H9 (cell line): ENCODE measurements around the gene TMEM185B. TPM values are rescaled to one million over a fixed set of nuclear protein-coding genes. Genes with fewer than 3 reads are reported as not detected.

Experiments
- DNase-seq: peaks from one replicate; pipeline ENCODE4 v3.0.0-alpha.2; 2017
- H2AFZ ChIP-seq: one replicate; pipeline ENCODE4 v1.6.1; 2013; ENCODE audit warnings: mild to moderate bottlenecking, low read length, control low read depth, moderate library complexity
- H2AK5ac ChIP-seq: 2 replicates; pipeline ENCODE4 v1.6.1; 2013; ENCODE audit warnings: low read length, control low read depth, mixed read lengths; ENCODE audit not compliant: insufficient read length
- H2BK120ac ChIP-seq: one replicate; pipeline ENCODE4 v1.6.1; 2013; ENCODE audit warnings: low read depth, mild to moderate bottlenecking, low read length, control low read depth, inconsistent platforms; ENCODE audit not compliant: poor library complexity, severe bottlenecking
- H2BK12ac ChIP-seq: 2 replicates; pipeline ENCODE4 v1.6.1; 2013; ENCODE audit warnings: low read length, control low read depth, mixed read lengths, low read depth; ENCODE audit not compliant: insufficient read length
- H2BK15ac ChIP-seq: 2 replicates; pipeline ENCODE4 v1.6.1; 2013; ENCODE audit warnings: low read depth, low read length, control low read depth
- H2BK20ac ChIP-seq: one replicate; pipeline ENCODE4 v1.6.1; 2013; ENCODE audit warnings: low read depth, mild to moderate bottlenecking, low read length, control low read depth, inconsistent platforms; ENCODE audit not compliant: poor library complexity, severe bottlenecking
- H2BK5ac ChIP-seq: 2 replicates; pipeline ENCODE4 v1.6.1; 2013; ENCODE audit warnings: low read length, control low read depth, mixed read lengths; ENCODE audit not compliant: insufficient read length
- H3K14ac ChIP-seq: 2 replicates; pipeline ENCODE4 v1.6.1; 2013; ENCODE audit warnings: low read length, control low read depth; ENCODE audit not compliant: insufficient read depth
- H3K18ac ChIP-seq: 2 replicates; pipeline ENCODE4 v1.6.1; 2013; ENCODE audit warnings: low read depth, mild to moderate bottlenecking, mixed read lengths, low read length, control low read depth; ENCODE audit not compliant: insufficient read length
- H3K23ac ChIP-seq: 2 replicates; pipeline ENCODE4 v1.6.1; 2013; ENCODE audit warnings: low read length, control low read depth, mixed read lengths, low read depth; ENCODE audit not compliant: insufficient read length
- H3K23me2 ChIP-seq: 2 replicates; pipeline ENCODE4 v1.6.1; 2013; ENCODE audit warnings: low read depth, mild to moderate bottlenecking, mixed read lengths, low read length, control low read depth; ENCODE audit not compliant: insufficient read length, poor library complexity, severe bottlenecking
- H3K27ac ChIP-seq: 2 replicates; pipeline ENCODE4 v1.5.1; 2013; ENCODE audit warnings: low read length, control low read depth, mixed read lengths, low read depth; ENCODE audit not compliant: insufficient read length
- H3K27me3 ChIP-seq: 2 replicates; pipeline ENCODE4 v1.6.1; 2013; ENCODE audit warnings: low read length, control low read depth, inconsistent platforms; ENCODE audit not compliant: insufficient read depth
- H3K4ac ChIP-seq: 2 replicates; pipeline ENCODE4 v1.6.1; 2013; ENCODE audit warnings: low read depth, mild to moderate bottlenecking, control low read depth, inconsistent platforms, low read length, moderate library complexity
- H3K4me1 ChIP-seq: 2 replicates; pipeline ENCODE4 v1.6.1; 2013; ENCODE audit warnings: low read length, control low read depth, inconsistent platforms; ENCODE audit not compliant: insufficient read depth
- H3K4me2 ChIP-seq: 2 replicates; pipeline ENCODE4 v1.6.1; 2013; ENCODE audit warnings: low read length, control low read depth, mixed read lengths; ENCODE audit not compliant: insufficient read length, insufficient read depth
- H3K56ac ChIP-seq: 2 replicates; pipeline ENCODE4 v1.6.1; 2013; ENCODE audit warnings: low read depth, mild to moderate bottlenecking, mixed read lengths, low read length, control low read depth; ENCODE audit not compliant: insufficient read length
- H3K79me1 ChIP-seq: 2 replicates; pipeline ENCODE4 v1.6.1; 2013; ENCODE audit warnings: low read depth, mild to moderate bottlenecking, moderate library complexity, low read length, control low read depth, inconsistent platforms; ENCODE audit not compliant: insufficient read depth, poor library complexity, severe bottlenecking
- H3K79me2 ChIP-seq: 2 replicates; pipeline ENCODE4 v1.6.1; 2013; ENCODE audit warnings: low read length, control low read depth, inconsistent platforms; ENCODE audit not compliant: insufficient read depth
- H3K9ac ChIP-seq: 2 replicates; pipeline ENCODE4 v1.6.1; 2013; ENCODE audit warnings: low read length, control low read depth, mixed read lengths; ENCODE audit not compliant: insufficient read length; ENCODE audit errors: extremely low read depth
- H3K9me3 ChIP-seq: one replicate; pipeline ENCODE4 v1.6.1; 2013; ENCODE audit warnings: low read depth, low read length, inconsistent platforms; ENCODE audit not compliant: control insufficient read depth
- H3T11ph ChIP-seq: one replicate; pipeline ENCODE4 v1.6.1; 2013; ENCODE audit warnings: mild to moderate bottlenecking, low read length, control low read depth, inconsistent platforms
- H4K20me1 ChIP-seq: one replicate; pipeline ENCODE4 v1.6.1; 2013; ENCODE audit not compliant: control insufficient read depth, insufficient read length, insufficient read depth
- H4K5ac ChIP-seq: 2 replicates; pipeline ENCODE4 v1.6.1; 2013; ENCODE audit warnings: low read depth, mild to moderate bottlenecking, mixed read lengths, low read length, control low read depth; ENCODE audit not compliant: insufficient read length
- H4K8ac ChIP-seq: replicated peaks from 2 replicates; pipeline ENCODE4 v1.6.1; 2013; ENCODE audit warnings: low read length, control low read depth, mixed read lengths, low read depth; ENCODE audit not compliant: insufficient read length
- H4K91ac ChIP-seq: 2 replicates; pipeline ENCODE4 v1.6.1; 2013; ENCODE audit warnings: low read depth, mild to moderate bottlenecking, moderate library complexity, mixed read lengths, low read length, control low read depth; ENCODE audit not compliant: insufficient read length
- H3K27ac Mint-ChIP-seq, 3 experiments: 2 replicates in 2 of 3; 3 replicates in 1 of 3; pipeline ENCODE4 v1.8.0; 2020 to 2021; ENCODE audit warnings: mixed read lengths in 3 of 3, mild to moderate bottlenecking in 1 of 3, moderate library complexity in 1 of 3
- H3K27me3 Mint-ChIP-seq: 2 replicates; pipeline ENCODE4 v1.8.0; 2021; ENCODE audit warnings: low read depth, mild to moderate bottlenecking, moderate library complexity, mixed read lengths
- H3K36me3 Mint-ChIP-seq, 3 experiments: 2 replicates in 2 of 3; 3 replicates in 1 of 3; pipeline ENCODE4 v1.8.0; 2020 to 2021; ENCODE audit warnings: low read depth in 3 of 3, mixed read lengths in 3 of 3; ENCODE audit not compliant: insufficient read depth in 1 of 3
- H3K4me1 Mint-ChIP-seq, 2 experiments: 2 replicates each; pipeline ENCODE4 v1.8.0; 2020; ENCODE audit warnings: mixed read lengths in 2 of 2
- H3K4me3 Mint-ChIP-seq, 2 experiments: 2 replicates in 1 of 2; 3 replicates in 1 of 2; pipeline ENCODE4 v1.8.0; 2020 to 2021; ENCODE audit warnings: mild to moderate bottlenecking in 2 of 2, mixed read lengths in 2 of 2, moderate library complexity in 1 of 2
- H3K9me3 Mint-ChIP-seq, 2 experiments: 2 replicates in 1 of 2; 3 replicates in 1 of 2; pipeline ENCODE4 v1.8.0; 2020; ENCODE audit warnings: mild to moderate bottlenecking in 2 of 2, mixed read lengths in 2 of 2, moderate library complexity in 1 of 2
- WGBS: extraction: QIAGEN DNeasy Blood & Tissue Kit; methylation state at CpG from one replicate; pipeline ENCODE4 v1.1.7; 2013; ENCODE audit warnings: missing lambda C conversion rate, low lambda C conversion rate, mixed read lengths; ENCODE audit not compliant: insufficient read length; ENCODE audit errors: extremely low coverage; 5-methylcytosine and 5-hydroxymethylcytosine counted together
- total RNA-seq: library from RNA; stranded (reverse); gene quantifications from 2 replicates; pipeline ENCODE4 v1.2.1, GENCODE V29; 2021
- TF ChIP-seq, protein P1 (sequence below): fragments of 200-600 bp; sonication (generic); conservative IDR thresholded peaks from 3 replicates; pipeline ENCODE4 v1.8.0; 2021; ENCODE audit warnings: antibody characterized with exemption, mild to moderate bottlenecking

TMEM185B gene
- total RNA-seq, 1 experiment from 2014 or later: 29.0 TPM

DNA sequence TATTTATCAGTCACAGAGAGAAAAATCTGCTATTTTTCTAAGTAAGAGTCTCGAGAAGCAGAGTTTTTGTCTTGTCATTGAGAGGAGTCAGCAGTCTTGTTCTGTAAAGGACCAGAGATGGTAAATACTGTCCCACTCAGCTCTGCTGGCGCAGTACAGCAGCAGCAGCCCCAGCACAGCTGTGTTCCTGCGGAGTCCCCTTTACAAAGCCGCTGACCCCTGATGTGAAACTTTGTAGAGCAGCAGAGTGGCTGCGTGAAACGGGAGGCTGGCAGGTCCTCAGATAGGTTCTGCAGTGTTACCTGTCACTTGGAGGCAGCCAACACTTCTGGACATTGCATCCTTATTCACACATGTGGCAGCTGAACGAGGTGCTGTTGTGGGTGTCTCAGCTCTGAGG, 45.2 kb downstream of the TMEM185B start:
- H3K18ac ChIP-seq: no peak overlapping the region
- H2BK120ac ChIP-seq: no peak overlapping the region
- Mint-ChIP-seq H3K36me3 (peaks cover 0 to 4% (median 1%) of the 10 kb centered on the region in 3 experiments; a peak in 3 of 7 replicates), H3K27ac (no peak overlapping the region), H3K4me1 (peaks cover 16 to 27% of the 10 kb centered on the region in 2 experiments), H3K4me3 (no peak overlapping the region), H3K27me3 (no peaks in the 10 kb centered on the region), H3K9me3 (no peaks in the 10 kb centered on the region; a peak in 1 of 5 replicates)
- no peaks in the 10 kb centered on the region for H3K79me2 ChIP-seq
- H4K8ac ChIP-seq: no peak overlapping the region
- H3K23ac ChIP-seq: no peak overlapping the region
- no peak overlapping the region for H2AFZ ChIP-seq
- no peak overlapping the region for H2AK5ac ChIP-seq
- H3K9ac ChIP-seq: no peak overlapping the region
- no peaks in the 10 kb centered on the region for H3K27me3 ChIP-seq
- no peak overlapping the region for H2BK20ac ChIP-seq
- no peak overlapping the region for H3K27ac ChIP-seq
- no peaks in the 10 kb centered on the region for H4K20me1 ChIP-seq
- no peak for DNase-seq
- no peak overlapping the region for H3K4me2 ChIP-seq
- H3K56ac ChIP-seq: no peak overlapping the region
- H3K4ac ChIP-seq: no peak overlapping the region
- WGBS: no CpG with 5 or more reads among the region's 7 CpGs
- H2BK15ac ChIP-seq: no peak overlapping the region
- no peak overlapping the region for H4K91ac ChIP-seq
- TF ChIP-seq, protein P1, sequence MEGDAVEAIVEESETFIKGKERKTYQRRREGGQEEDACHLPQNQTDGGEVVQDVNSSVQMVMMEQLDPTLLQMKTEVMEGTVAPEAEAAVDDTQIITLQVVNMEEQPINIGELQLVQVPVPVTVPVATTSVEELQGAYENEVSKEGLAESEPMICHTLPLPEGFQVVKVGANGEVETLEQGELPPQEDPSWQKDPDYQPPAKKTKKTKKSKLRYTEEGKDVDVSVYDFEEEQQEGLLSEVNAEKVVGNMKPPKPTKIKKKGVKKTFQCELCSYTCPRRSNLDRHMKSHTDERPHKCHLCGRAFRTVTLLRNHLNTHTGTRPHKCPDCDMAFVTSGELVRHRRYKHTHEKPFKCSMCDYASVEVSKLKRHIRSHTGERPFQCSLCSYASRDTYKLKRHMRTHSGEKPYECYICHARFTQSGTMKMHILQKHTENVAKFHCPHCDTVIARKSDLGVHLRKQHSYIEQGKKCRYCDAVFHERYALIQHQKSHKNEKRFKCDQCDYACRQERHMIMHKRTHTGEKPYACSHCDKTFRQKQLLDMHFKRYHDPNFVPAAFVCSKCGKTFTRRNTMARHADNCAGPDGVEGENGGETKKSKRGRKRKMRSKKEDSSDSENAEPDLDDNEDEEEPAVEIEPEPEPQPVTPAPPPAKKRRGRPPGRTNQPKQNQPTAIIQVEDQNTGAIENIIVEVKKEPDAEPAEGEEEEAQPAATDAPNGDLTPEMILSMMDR: no peak
- no peak overlapping the region for H2BK12ac ChIP-seq
- H3K9me3 ChIP-seq: no peaks in the 10 kb centered on the region
- no peak overlapping the region for H4K5ac ChIP-seq
- no peaks in the 10 kb centered on the region for H3K79me1 ChIP-seq
- H3T11ph ChIP-seq: no peak overlapping the region
- H3K14ac ChIP-seq: no peak overlapping the region
- H2BK5ac ChIP-seq: no peak overlapping the region
- peaks cover 4% of the 10 kb centered on the region for H3K4me1 ChIP-seq
- no peaks in the 10 kb centered on the region for H3K23me2 ChIP-seq
